ENCODE data around the gene TNPO3. TPM values are rescaled to one million over a fixed set of nuclear protein-coding genes. Genes with fewer than 3 reads are reported as not detected.
A peak's percentile ranks its signal among the peaks of the same experiment; 100 is the strongest.

The TNPO3 gene
- total RNA-seq, 4 donors from 2014 or later, result 30.8 to 43.4 (median 34.4) TPM

- WGBS, result 79% methylated on average over 6 of the region's 16 CpGs
- Histone ChIP-seq H3K36me3 (no peaks in the 10 kb centered on the region), H3K4me3 (no peak overlapping the region), H3K27me3 (peaks cover 24% of the 10 kb centered on the region), H3K27ac (no peak overlapping the region), H3K9me3 (no peaks in the 10 kb centered on the region), H3K4me1 (no peaks in the 10 kb centered on the region)
- peak; percentile 30 to 38 for DNase-seq (ENCODE audit: low spot score in 2 of 2)
- no peak for TF ChIP-seq POLR2A (IDR thresholded peaks at IDR 0.05)
- TF ChIP-seq POLR2AphosphoS5 (IDR thresholded peaks at IDR 0.05), result no peak
- TF ChIP-seq EP300 (IDR thresholded peaks at IDR 0.05), result no peak
- no peak for TF ChIP-seq CTCF (IDR thresholded peaks at IDR 0.05)
These were observed 132.2 kb downstream of the TNPO3 start for GRCh38 chr7:128922496-128923410.

- Histone ChIP-seq H3K36me3 (no peaks in the 10 kb centered on the region), H3K27ac (no peak overlapping the region), H3K27me3 (peaks cover 26% of the 10 kb centered on the region), H3K4me3 (no peak overlapping the region), H3K4me1 (no peaks in the 10 kb centered on the region), H3K9me3 (no peaks in the 10 kb centered on the region)
- TF ChIP-seq EP300 (IDR thresholded peaks at IDR 0.05) (no peak), POLR2A (IDR thresholded peaks at IDR 0.05) (no peak), CTCF (IDR thresholded peaks at IDR 0.05) (no peak), POLR2AphosphoS5 (IDR thresholded peaks at IDR 0.05) (no peak)
- 79% methylated on average over 9 of the region's 9 CpGs for WGBS
- DNase-seq (ENCODE audit: low spot score in 2 of 2), result peak; percentile 40 to 67
These were observed 133.0 kb downstream of the TNPO3 start for GRCh38 chr7:128921866-128922440.

GRCh38 chr7:128920913-128921582 lies 133.9 kb downstream of the TNPO3 start:
- 56% methylated on average over 13 of the region's 13 CpGs for WGBS
- peaks cover 36% of the 10 kb centered on the region for H3K27me3 ChIP-seq
- peak in 1 of 2 donors; percentile 74 for DNase-seq (ENCODE audit: low spot score in 2 of 2)

GRCh38 chr7:128919881-128920799 lies 134.8 kb downstream of the TNPO3 start:
- H3K4me3 ChIP-seq, result no peak overlapping the region
- no peaks in the 10 kb centered on the region for H3K36me3 ChIP-seq
- no peak for TF ChIP-seq CTCF (IDR thresholded peaks at IDR 0.05)
- no peak for TF ChIP-seq EP300 (IDR thresholded peaks at IDR 0.05)
- TF ChIP-seq POLR2AphosphoS5 (IDR thresholded peaks at IDR 0.05), result no peak
- TF ChIP-seq POLR2A (IDR thresholded peaks at IDR 0.05), result no peak
- H3K9me3 ChIP-seq, result no peaks in the 10 kb centered on the region
- WGBS, result 54% methylated on average over 14 of the region's 14 CpGs
- peaks cover 9% of the 10 kb centered on the region for H3K4me1 ChIP-seq
- peaks cover 45% of the 10 kb centered on the region for H3K27me3 ChIP-seq
- peak in 1 of 2 donors; percentile 41 for DNase-seq (ENCODE audit: low spot score in 2 of 2)
- H3K27ac ChIP-seq, result no peak overlapping the region

More at GRCh38 chr7:128920913-128921582, 133.9 kb downstream of the TNPO3 start:
- H3K27ac ChIP-seq, result no peak overlapping the region
- H3K4me3 ChIP-seq, result no peak overlapping the region
- no peaks in the 10 kb centered on the region for H3K9me3 ChIP-seq
- peaks cover under 1% of the 10 kb centered on the region for H3K4me1 ChIP-seq
- no peak for TF ChIP-seq CTCF (IDR thresholded peaks at IDR 0.05)
- no peak for TF ChIP-seq POLR2A (IDR thresholded peaks at IDR 0.05)
- TF ChIP-seq EP300 (IDR thresholded peaks at IDR 0.05), result no peak
- TF ChIP-seq POLR2AphosphoS5 (IDR thresholded peaks at IDR 0.05), result no peak
- no peaks in the 10 kb centered on the region for H3K36me3 ChIP-seq

Data from suprapubic skin (tissue), 4 donors.